ENCODE results near the gene CD8B.
"Not testable (repeated sequence)": the region's sequence is repeated elsewhere in the genome, so short reads cannot be mapped to it uniquely, and the experiment has no call there.

The CD8B gene

DNA sequence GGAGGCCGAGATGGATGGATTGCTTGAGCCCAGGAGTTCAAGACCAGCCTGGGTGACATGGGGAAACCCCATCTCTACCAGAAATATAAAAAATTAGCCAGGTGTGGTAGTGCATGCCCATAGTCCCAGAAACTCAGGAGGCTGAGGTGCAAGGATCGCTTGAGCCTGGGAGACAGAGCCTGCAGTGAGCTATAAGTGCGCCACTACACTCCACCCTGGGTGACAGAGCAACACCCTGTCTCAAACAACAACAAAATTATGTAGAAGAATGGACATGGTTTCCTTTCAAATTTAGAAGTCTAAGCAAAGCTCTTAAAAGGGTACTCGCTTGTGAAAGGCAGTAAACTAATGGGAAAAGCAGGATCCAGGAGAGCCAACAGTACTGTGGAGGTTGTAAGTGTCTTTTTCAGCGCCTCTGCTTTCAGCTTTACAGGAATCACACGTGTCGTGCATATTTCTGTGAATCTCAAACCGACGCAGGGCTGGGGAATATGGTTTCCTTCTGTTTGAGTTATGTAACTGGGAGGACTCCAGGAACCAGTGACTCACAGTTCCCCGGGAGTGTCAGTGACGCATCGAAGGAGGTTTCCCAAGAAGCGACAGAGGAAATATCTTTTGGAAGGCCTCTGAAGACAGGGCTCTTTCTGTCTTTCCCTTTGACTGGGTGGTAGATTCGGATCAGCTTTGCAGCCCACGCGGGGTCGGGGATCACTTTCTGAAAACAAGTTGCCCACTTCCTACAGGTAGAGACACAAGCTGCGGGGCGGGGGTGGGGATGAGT lies 24.6 kb downstream of the CD8B start:
- H3K27me3 ChIP-seq (ENCODE audit: control insufficient read depth in 2 of 2, insufficient read depth in 2 of 2, low read length in 2 of 2); H3K4me3 ChIP-seq (ENCODE audit: low read length in 2 of 2); H3K36me3 ChIP-seq (ENCODE audit: control insufficient read depth in 2 of 2, insufficient read depth in 2 of 2, low read length in 2 of 2); H3K27ac ChIP-seq (ENCODE audit: low read depth in 2 of 2, low read length in 2 of 2); H3K4me1 ChIP-seq (ENCODE audit: control insufficient read depth in 2 of 2, insufficient read depth in 2 of 2, low read length in 2 of 2); H3K9me3 ChIP-seq (ENCODE audit: control insufficient read depth in 2 of 2, low read length in 2 of 2); H3K9ac ChIP-seq (ENCODE audit: low read depth in 1 of 2, low read length in 2 of 2): not testable (repeated sequence)

DNA sequence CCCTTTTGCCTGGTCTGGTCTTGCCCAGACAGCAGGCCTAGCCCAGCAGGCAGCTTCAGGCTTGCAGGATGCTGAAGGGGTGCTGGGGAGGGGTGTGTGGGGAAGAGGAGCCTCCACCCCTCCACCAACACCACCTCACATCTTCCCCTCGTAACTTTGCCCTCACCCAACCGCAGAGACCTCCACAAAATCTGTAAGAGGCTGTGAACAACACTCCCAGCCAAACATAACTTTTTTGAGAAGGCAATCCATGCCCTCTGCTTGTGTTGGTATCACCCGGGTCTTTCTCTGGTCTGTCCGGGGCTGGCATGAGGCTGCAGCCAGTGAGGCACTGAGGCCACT lies 26.2 kb downstream of the CD8B start:
- H3K27ac ChIP-seq (ENCODE audit: low read depth in 2 of 2, low read length in 2 of 2); H3K4me1 ChIP-seq (ENCODE audit: control insufficient read depth in 2 of 2, insufficient read depth in 2 of 2, low read length in 2 of 2); H3K4me3 ChIP-seq (ENCODE audit: low read length in 2 of 2); H3K36me3 ChIP-seq (ENCODE audit: control insufficient read depth in 2 of 2, insufficient read depth in 2 of 2, low read length in 2 of 2); H3K9me3 ChIP-seq (ENCODE audit: control insufficient read depth in 2 of 2, low read length in 2 of 2); H3K27me3 ChIP-seq (ENCODE audit: control insufficient read depth in 2 of 2, insufficient read depth in 2 of 2, low read length in 2 of 2); H3K9ac ChIP-seq (ENCODE audit: low read depth in 1 of 2, low read length in 2 of 2): not testable (repeated sequence)

DNA sequence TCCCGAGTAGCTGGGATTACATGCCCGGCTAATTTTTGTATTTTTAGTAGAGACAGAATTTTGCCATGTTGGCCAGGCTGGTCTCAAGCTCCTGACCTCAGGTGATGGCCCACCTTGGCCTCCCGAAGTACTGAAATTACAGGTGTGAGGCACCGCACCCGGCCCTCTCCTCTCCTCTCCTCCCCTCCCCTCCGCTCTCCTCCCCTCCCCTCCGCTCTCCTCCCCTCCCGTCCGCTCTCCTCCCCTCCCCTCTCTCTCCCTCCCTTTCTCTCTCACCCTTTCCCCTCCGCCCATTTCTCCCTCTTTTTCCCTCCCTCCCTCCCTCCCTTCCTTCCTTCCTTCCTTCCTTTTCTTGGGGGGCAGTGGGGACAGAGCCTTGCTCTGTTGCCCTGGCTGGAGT lies 28.4 kb downstream of the CD8B start:
- Histone ChIP-seq H3K36me3 (ENCODE audit: control insufficient read depth in 2 of 2, insufficient read depth in 2 of 2, low read length in 2 of 2) (no peaks in the 10 kb centered on the region), H3K27ac (ENCODE audit: low read depth in 2 of 2, low read length in 2 of 2) (no peak overlapping the region), H3K9ac (ENCODE audit: low read depth in 1 of 2, low read length in 2 of 2) (no peak overlapping the region), H3K4me3 (ENCODE audit: low read length in 2 of 2) (no peak overlapping the region), H3K27me3 (ENCODE audit: control insufficient read depth in 2 of 2, insufficient read depth in 2 of 2, low read length in 2 of 2) (no peaks in the 10 kb centered on the region), H3K4me1 (ENCODE audit: control insufficient read depth in 2 of 2, insufficient read depth in 2 of 2, low read length in 2 of 2) (no peaks in the 10 kb centered on the region), H3K9me3 (ENCODE audit: control insufficient read depth in 2 of 2, low read length in 2 of 2) (no peaks in the 10 kb centered on the region)

DNA sequence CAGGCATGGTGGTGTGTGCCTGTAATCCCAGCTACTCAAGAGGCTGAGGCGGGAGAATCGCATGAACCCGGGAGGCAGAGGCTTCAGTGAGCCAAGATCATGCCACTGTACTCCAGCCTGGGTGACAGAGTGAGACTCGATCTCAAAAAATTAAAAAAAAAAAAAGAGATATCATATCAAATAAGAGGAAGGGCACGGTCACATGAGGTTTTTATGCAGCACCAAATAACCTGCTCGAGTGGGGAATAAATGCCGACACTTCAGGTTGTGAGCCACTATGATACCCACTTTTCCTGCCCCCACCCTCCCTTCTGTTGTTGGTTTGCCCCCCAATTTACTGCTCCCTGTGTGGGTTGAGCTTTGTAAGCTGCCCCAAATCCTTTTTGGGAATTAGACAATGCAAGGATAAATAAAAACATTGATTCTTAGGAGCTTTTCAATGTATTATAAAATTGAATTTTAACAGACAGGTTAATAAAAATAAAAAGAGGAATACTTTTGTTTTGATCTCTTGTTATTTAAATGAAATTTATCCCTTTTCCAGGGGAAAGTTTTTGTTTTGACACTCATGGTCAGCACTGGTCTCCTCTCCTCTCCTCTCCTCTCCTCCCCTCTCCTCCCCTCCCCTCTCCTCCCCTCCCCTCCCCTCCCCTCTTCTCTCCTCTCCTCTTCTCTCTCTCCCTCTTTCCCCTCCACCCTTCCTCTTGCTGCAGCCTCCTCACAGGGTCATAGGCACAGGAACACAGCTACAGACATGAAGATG lies 29.2 kb downstream of the CD8B start:
- H3K27me3 ChIP-seq (ENCODE audit: control insufficient read depth in 2 of 2, insufficient read depth in 2 of 2, low read length in 2 of 2): no peaks in the 10 kb centered on the region
- no peaks in the 10 kb centered on the region for H3K4me1 ChIP-seq (ENCODE audit: control insufficient read depth in 2 of 2, insufficient read depth in 2 of 2, low read length in 2 of 2)
- H3K27ac ChIP-seq (ENCODE audit: low read depth in 2 of 2, low read length in 2 of 2): no peak overlapping the region
- H3K9me3 ChIP-seq (ENCODE audit: control insufficient read depth in 2 of 2, low read length in 2 of 2): no peaks in the 10 kb centered on the region
- H3K36me3 ChIP-seq (ENCODE audit: control insufficient read depth in 2 of 2, insufficient read depth in 2 of 2, low read length in 2 of 2): no peaks in the 10 kb centered on the region
- no peak overlapping the region for H3K4me3 ChIP-seq (ENCODE audit: low read length in 2 of 2)
- no peak overlapping the region for H3K9ac ChIP-seq (ENCODE audit: low read depth in 1 of 2, low read length in 2 of 2)

DNA sequence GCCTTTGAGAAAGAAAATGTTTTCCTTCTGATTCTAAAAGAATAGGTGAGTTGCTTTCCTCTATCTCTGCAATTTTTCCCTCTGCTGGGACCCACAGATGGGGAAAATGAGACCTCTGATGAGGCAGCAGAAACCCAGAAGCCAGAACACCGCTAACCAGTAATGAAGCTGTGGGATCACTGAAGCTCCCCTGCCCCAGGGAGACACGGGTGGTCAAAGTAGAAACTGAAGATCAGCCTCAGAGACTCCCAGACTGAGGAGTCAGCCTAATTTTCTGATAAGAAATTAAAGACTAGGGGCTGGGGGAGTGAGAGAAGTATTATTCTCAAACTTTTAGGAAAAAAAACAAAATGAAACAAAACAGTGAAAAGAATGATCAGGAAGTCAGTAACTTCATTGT lies 30.1 kb downstream of the CD8B start:
- no peak overlapping the region for H3K4me3 ChIP-seq (ENCODE audit: low read length in 2 of 2)
- H3K4me1 ChIP-seq (ENCODE audit: control insufficient read depth in 2 of 2, insufficient read depth in 2 of 2, low read length in 2 of 2): no peaks in the 10 kb centered on the region
- no peaks in the 10 kb centered on the region for H3K27me3 ChIP-seq (ENCODE audit: control insufficient read depth in 2 of 2, insufficient read depth in 2 of 2, low read length in 2 of 2)
- H3K27ac ChIP-seq (ENCODE audit: low read depth in 2 of 2, low read length in 2 of 2): no peak overlapping the region
- H3K9me3 ChIP-seq (ENCODE audit: control insufficient read depth in 2 of 2, low read length in 2 of 2): no peaks in the 10 kb centered on the region
- no peak overlapping the region for H3K9ac ChIP-seq (ENCODE audit: low read depth in 1 of 2, low read length in 2 of 2)
- H3K36me3 ChIP-seq (ENCODE audit: control insufficient read depth in 2 of 2, insufficient read depth in 2 of 2, low read length in 2 of 2): no peaks in the 10 kb centered on the region

DNA sequence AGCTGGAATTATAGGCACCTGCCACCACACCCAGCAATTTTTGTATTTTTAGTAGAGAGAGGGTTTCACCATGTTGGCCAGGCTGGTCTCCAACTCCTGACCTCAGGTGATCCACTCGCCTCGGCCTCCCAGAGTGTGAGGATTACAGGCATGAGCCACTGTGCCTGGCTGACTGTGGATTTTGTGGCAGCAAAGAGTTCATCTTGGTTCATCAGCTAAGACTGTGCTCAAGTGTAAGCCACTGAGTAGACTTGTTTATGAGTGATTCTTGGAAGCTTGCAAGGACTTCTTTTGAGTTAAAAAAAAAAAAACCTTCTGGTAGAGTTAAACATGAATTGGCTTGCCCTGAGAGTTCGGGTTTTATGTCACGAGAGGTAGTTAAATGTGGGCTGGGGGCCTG lies 34.7 kb downstream of the CD8B start:
- no peaks in the 10 kb centered on the region for H3K36me3 ChIP-seq (ENCODE audit: control insufficient read depth in 2 of 2, insufficient read depth in 2 of 2, low read length in 2 of 2)

DNA sequence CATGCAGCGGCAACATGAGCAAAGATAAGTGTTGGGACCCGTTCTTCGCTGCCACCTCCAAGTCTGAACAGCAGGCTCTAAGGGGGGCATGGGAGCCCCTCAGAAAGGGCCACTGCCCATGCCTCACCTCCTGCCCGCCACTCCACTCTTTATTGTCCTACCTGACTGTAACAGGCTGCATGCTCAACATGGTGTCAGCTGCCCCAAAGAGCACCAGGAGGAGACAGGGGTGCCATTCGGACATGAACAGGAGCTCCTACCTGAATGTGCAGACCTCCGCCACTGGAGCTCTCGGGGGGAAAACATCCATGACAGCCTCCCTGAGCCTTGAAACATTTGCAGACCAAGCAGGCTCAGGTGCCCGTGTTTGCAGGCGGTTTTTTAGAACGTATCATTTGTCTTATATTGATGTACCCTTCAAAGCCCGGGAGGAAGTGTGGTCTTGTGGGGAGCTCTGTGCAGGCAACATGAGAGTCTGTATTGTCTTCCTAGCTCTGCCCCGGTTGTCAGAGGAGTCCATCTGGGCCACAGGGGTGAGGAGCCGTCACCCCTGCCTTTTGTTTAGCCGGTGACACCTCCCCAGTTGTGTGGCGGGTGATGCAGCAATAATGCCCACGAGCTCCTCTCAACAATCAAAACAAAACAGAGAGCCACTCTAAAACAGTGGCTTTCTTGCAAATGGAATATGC lies 35.8 kb downstream of the CD8B start:
- Histone ChIP-seq H3K9ac (ENCODE audit: low read depth in 1 of 2, low read length in 2 of 2) (no peak overlapping the region), H3K4me1 (ENCODE audit: control insufficient read depth in 2 of 2, insufficient read depth in 2 of 2, low read length in 2 of 2) (no peaks in the 10 kb centered on the region), H3K27ac (ENCODE audit: low read depth in 2 of 2, low read length in 2 of 2) (peak overlapping the region in 1 of 2 donors; percentile 4), H3K36me3 (ENCODE audit: control insufficient read depth in 2 of 2, insufficient read depth in 2 of 2, low read length in 2 of 2) (no peaks in the 10 kb centered on the region), H3K27me3 (ENCODE audit: control insufficient read depth in 2 of 2, insufficient read depth in 2 of 2, low read length in 2 of 2) (no peaks in the 10 kb centered on the region), H3K4me3 (ENCODE audit: low read length in 2 of 2) (no peak overlapping the region), H3K9me3 (ENCODE audit: control insufficient read depth in 2 of 2, low read length in 2 of 2) (no peaks in the 10 kb centered on the region)

More for the DNA sequence above, 34.7 kb downstream of the CD8B start:
- no peaks in the 10 kb centered on the region for H3K27me3 ChIP-seq (ENCODE audit: control insufficient read depth in 2 of 2, insufficient read depth in 2 of 2, low read length in 2 of 2)
- no peaks in the 10 kb centered on the region for H3K4me1 ChIP-seq (ENCODE audit: control insufficient read depth in 2 of 2, insufficient read depth in 2 of 2, low read length in 2 of 2)
- H3K4me3 ChIP-seq (ENCODE audit: low read length in 2 of 2): no peak overlapping the region
- H3K27ac ChIP-seq (ENCODE audit: low read depth in 2 of 2, low read length in 2 of 2): no peak overlapping the region
- no peak overlapping the region for H3K9ac ChIP-seq (ENCODE audit: low read depth in 1 of 2, low read length in 2 of 2)
- H3K9me3 ChIP-seq (ENCODE audit: control insufficient read depth in 2 of 2, low read length in 2 of 2): no peaks in the 10 kb centered on the region

DNA sequence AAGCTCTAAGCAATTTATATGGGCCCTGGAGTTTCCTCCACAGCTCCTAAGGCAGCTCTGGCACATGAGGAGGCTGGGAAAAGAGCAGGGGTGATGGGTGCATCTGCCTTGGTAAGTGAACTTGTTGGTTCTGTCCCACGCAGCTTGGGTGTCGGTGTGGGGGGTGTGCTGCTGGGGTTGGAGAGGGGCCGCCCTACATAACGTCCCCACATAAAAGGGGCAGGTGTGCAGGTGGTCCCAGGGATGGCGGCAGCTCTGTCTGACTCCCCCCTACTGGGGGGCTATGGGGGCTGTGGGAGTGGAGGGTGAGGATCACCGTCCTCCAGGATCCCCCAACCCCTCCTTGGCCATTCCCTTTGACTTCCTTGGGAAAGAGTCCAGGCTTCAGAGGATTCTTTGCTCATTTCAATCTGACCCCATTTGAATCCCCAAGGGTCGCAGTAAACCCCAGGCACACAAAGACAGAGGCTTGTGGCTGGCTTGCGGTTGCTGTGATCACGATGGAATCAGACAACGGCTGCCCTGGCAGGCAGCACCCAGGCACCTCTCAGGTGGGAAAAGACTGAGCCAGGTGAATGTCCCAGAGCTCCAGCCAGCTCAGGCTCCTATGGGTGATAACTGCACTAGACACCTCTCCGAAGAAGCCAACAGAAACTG lies 36.5 kb downstream of the CD8B start:
- Histone ChIP-seq H3K9ac (ENCODE audit: low read depth in 1 of 2, low read length in 2 of 2) (no peak overlapping the region), H3K27ac (ENCODE audit: low read depth in 2 of 2, low read length in 2 of 2) (no peak overlapping the region), H3K27me3 (ENCODE audit: control insufficient read depth in 2 of 2, insufficient read depth in 2 of 2, low read length in 2 of 2) (no peaks in the 10 kb centered on the region), H3K4me1 (ENCODE audit: control insufficient read depth in 2 of 2, insufficient read depth in 2 of 2, low read length in 2 of 2) (no peaks in the 10 kb centered on the region), H3K9me3 (ENCODE audit: control insufficient read depth in 2 of 2, low read length in 2 of 2) (no peaks in the 10 kb centered on the region), H3K36me3 (ENCODE audit: control insufficient read depth in 2 of 2, insufficient read depth in 2 of 2, low read length in 2 of 2) (no peaks in the 10 kb centered on the region), H3K4me3 (ENCODE audit: low read length in 2 of 2) (no peak overlapping the region)

DNA sequence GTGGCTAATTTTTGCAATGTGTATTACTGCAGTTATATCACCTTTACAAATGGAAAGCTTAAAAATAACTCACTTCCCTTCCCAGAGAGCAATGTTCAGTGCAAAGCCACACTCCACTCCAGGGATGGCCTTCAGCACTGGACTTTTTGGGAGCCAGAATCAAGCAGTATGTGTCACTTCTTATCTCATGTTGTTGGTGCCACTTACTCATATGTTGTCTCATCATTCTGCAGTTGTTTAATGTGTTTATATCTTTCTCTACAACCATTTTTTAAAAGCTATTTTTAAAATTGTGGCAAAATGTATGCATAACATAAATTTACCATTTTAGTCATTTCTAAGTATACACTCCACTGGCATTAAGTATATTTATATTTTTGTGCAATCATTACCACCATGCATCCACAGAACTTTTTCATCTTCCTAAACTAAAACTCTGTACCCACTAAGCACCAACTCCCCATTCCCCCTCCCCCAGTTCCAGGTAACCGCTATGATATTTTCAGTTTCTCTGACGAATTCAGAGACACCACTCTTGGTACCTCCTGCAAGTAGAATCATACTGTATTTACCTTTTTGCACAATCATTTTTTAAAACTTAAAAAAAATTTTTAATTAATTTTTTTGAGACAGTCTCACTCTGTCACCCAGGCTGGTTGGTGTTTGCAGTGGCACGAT lies 38.9 kb downstream of the CD8B start:
- H3K27me3 ChIP-seq (ENCODE audit: control insufficient read depth in 2 of 2, insufficient read depth in 2 of 2, low read length in 2 of 2): no peaks in the 10 kb centered on the region
- H3K36me3 ChIP-seq (ENCODE audit: control insufficient read depth in 2 of 2, insufficient read depth in 2 of 2, low read length in 2 of 2): no peaks in the 10 kb centered on the region
- no peak overlapping the region for H3K9ac ChIP-seq (ENCODE audit: low read depth in 1 of 2, low read length in 2 of 2)
- no peaks in the 10 kb centered on the region for H3K9me3 ChIP-seq (ENCODE audit: control insufficient read depth in 2 of 2, low read length in 2 of 2)
- no peaks in the 10 kb centered on the region for H3K4me1 ChIP-seq (ENCODE audit: control insufficient read depth in 2 of 2, insufficient read depth in 2 of 2, low read length in 2 of 2)
- H3K4me3 ChIP-seq (ENCODE audit: low read length in 2 of 2): no peak overlapping the region
- no peak overlapping the region for H3K27ac ChIP-seq (ENCODE audit: low read depth in 2 of 2, low read length in 2 of 2)
